ENCODE results near the gene RABGAP1.

DNA sequence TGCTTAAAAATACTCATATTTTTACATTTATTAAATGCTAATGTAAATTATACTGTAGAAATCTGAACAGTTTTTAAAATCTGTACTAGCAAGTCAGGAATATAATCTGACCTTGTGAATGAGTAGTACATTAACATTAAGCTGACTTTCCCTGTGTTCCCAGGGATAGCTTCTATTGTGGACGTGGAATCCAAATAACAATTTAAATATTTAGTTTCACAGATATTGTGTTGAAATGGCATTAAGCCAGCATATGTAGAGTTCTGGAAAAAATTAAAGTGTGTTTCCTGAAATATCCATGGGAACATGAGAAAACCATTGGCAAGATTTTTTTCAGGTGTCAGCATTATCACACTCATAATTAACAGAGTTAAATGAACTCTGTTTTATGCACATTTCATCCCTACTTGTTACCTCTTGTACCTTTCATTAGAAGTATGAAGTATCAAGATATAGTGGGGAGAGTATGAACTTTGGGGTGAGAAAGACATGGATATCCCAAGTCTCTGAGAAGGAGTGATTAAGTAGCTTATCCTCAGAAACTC lies 5.7 kb downstream of the RABGAP1 start:
- TF ChIP-seq, protein P1, sequence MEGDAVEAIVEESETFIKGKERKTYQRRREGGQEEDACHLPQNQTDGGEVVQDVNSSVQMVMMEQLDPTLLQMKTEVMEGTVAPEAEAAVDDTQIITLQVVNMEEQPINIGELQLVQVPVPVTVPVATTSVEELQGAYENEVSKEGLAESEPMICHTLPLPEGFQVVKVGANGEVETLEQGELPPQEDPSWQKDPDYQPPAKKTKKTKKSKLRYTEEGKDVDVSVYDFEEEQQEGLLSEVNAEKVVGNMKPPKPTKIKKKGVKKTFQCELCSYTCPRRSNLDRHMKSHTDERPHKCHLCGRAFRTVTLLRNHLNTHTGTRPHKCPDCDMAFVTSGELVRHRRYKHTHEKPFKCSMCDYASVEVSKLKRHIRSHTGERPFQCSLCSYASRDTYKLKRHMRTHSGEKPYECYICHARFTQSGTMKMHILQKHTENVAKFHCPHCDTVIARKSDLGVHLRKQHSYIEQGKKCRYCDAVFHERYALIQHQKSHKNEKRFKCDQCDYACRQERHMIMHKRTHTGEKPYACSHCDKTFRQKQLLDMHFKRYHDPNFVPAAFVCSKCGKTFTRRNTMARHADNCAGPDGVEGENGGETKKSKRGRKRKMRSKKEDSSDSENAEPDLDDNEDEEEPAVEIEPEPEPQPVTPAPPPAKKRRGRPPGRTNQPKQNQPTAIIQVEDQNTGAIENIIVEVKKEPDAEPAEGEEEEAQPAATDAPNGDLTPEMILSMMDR (IDR thresholded peaks at IDR 0.05): no peak
- TF ChIP-seq POLR2AphosphoS5 (IDR thresholded peaks at IDR 0.05; ENCODE audit: low read depth, low read length) (no peak), EP300 (IDR thresholded peaks at IDR 0.05; ENCODE audit: borderline replicate concordance in 1 of 2, low read depth in 1 of 2, low read length in 1 of 2) (no peak), CHD2 (IDR thresholded peaks at IDR 0.05; ENCODE audit: low read length, partially characterized antibody) (no peak), TAF1 (IDR thresholded peaks at IDR 0.05; ENCODE audit: borderline replicate concordance, low read depth, low read length) (no peak), RAD21 (IDR thresholded peaks at IDR 0.05; ENCODE audit: low read length) (no peak), SIN3A (IDR thresholded peaks at IDR 0.05; ENCODE audit: borderline replicate concordance, low read depth, low read length) (no peak), ELF1 (IDR thresholded peaks at IDR 0.05) (no peak)
